GM12864 (cell line): ENCODE measurements around the gene VRK1.

Experiments used
- DNase-seq: peaks from one replicate; pipeline ENCODE4 v3.0.0-alpha.2; 2011; ENCODE audit warnings: low read depth
- H3K4me3 ChIP-seq: 2 replicates; pipeline ENCODE4 v1.5.1; 2011; ENCODE audit warnings: mild to moderate bottlenecking, low read depth, low read length, control low read depth
- CTCF ChIP-seq: IDR thresholded peaks from 2 replicates; pipeline ENCODE4 v1.5.1; 2011; ENCODE audit warnings: low read depth, mild to moderate bottlenecking, moderate library complexity, low read length, control low read depth, inconsistent platforms; ENCODE audit errors: missing control alignments

Gene VRK1

GRCh38 chr14:96797582-96798349 is 584 bp downstream of the VRK1 start:
- no peak for TF ChIP-seq CTCF
- peak overlapping the region; percentile 96 for H3K4me3 ChIP-seq
- DNase-seq, result no peak

- DNase-seq, result no peak
- H3K4me3 ChIP-seq, result no peak overlapping the region; the same call in 1 of the 2 replicates
- TF ChIP-seq CTCF, result no peak
Measured at GRCh38 chr14:96798956-96799355, 1.8 kb downstream of the VRK1 start.

GRCh38 chr14:96799489-96800054 is 2.4 kb downstream of the VRK1 start:
- H3K4me3 ChIP-seq, result no peak overlapping the region
- TF ChIP-seq CTCF, result no peak
- DNase-seq, result no peak

- DNase-seq, result no peak
- TF ChIP-seq CTCF, result no peak
- H3K4me3 ChIP-seq, result no peak overlapping the region
Measured at GRCh38 chr14:96801931-96802330, 4.7 kb downstream of the VRK1 start.

DNA sequence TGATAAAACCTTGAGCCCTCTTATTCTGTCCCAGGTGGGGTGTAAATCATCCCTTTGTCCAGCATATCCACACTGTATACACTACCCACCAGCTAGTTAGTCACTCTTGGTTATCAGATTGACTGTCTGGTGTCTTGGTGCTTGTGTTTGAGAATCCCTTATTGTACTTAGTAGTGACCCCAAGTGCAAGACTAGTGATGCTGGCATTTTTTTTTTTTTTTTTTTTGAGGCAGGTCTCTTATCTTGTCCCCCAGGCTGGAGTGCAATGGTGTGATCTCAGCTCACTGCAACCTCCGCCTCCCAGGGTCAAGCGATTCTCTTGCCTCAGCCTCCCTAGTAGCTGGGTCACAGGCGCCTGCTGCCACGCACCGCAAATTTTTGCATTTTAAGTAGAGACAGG is 5.8 kb downstream of the VRK1 start:
- no peak for DNase-seq
- no peak for TF ChIP-seq CTCF

GRCh38 chr14:96803958-96804357 is 6.8 kb downstream of the VRK1 start:
- no peak for TF ChIP-seq CTCF
- DNase-seq, result no peak
- no peak overlapping the region for H3K4me3 ChIP-seq

More for the DNA sequence above, 5.8 kb downstream of the VRK1 start:
- H3K4me3 ChIP-seq, result no peak overlapping the region

- no peak for TF ChIP-seq CTCF
- no peak for DNase-seq
- no peak overlapping the region for H3K4me3 ChIP-seq
Measured at GRCh38 chr14:96804895-96805294, 7.7 kb downstream of the VRK1 start.
